ENCODE measurements around the gene CCDC142. TPM values are rescaled to one million over a fixed set of nuclear protein-coding genes. Genes with fewer than 3 reads are reported as not detected.
A peak's percentile ranks its signal among the peaks of the same experiment; 100 is the strongest.

Gene CCDC142
- total and polyA plus RNA-seq, 4 donors = 5.1 to 28.3 (median 10.8) TPM

DNA sequence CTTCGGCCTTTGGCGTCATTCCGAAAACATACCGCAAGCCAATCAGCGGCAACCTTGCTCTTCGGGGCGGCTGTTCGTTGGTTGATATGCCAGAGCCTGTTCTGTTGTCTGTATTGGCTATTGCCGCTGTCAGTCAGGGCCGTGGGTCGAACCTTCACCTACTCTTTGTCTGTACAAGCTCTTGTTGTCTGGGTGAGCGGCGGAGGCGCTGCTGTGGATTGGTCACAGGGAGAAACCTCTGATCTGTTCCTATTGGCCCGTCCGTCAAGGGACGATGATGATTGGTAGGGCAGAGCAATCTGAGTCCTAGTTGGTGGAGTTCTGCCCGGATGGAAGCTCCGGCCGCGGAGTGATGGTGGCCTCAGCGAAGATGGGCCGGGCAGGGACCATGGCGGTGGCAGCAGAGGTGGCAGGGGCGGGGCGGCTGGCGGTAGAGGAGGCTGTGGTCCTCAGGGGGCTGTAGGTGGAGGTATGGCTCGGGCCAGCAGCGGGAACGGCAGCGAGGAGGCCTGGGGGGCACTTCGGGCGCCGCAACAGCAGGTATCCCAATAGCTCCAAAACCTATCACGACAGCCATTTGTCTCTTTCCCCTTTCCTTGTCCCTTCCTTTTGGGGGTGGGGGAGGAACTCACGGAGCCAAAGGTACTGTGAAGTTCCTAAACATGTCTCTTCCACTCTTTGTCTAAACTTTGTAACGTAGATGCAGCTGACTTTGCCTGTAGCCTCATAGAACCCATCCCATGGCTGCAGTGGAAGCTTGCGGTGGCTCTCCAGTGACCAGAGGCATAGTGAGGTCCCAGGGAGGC is 24.5 kb downstream of the CCDC142 start, which contains the start of gene WBP1:
Gene WBP1, plus strand, starts transcription at position 307 of the 806 bp plus-strand sequence. Its CDS starts 165 bp downstream, at position 472.
- peak within 1 kb of the TSS; percentile 76 to 90 for H3K9ac ChIP-seq (ENCODE audit: low read depth in 1 of 2, low read length in 2 of 2)
- H3K4me1 ChIP-seq (ENCODE audit: control insufficient read depth in 4 of 4, insufficient read depth in 4 of 4, low read length in 3 of 4) = peaks cover 5 to 40% (median 34%) of the 10 kb centered on the region in 4 donors
- no peaks in the 10 kb centered on the region for H3K9me3 ChIP-seq (ENCODE audit: control insufficient read depth in 4 of 4, low read length in 3 of 4)
- under 1% methylated on average over 38 of the region's 38 CpGs for WGBS
- peaks cover 3 to 19% (median 8%) of the 10 kb centered on the region in 4 donors for H3K36me3 ChIP-seq (ENCODE audit: control insufficient read depth in 4 of 4, insufficient read depth in 3 of 4, low read depth in 1 of 4, low read length in 3 of 4)
- H3K27me3 ChIP-seq (ENCODE audit: control insufficient read depth in 4 of 4, insufficient read depth in 4 of 4, low read length in 3 of 4) = no peaks in the 10 kb centered on the region
- TF ChIP-seq RAD21 (IDR thresholded peaks at IDR 0.05) (peak in 1 of 2 donors; percentile 22), SP1 (IDR thresholded peaks at IDR 0.05) (peak; percentile 100), ATF3 (IDR thresholded peaks at IDR 0.05) (no peak), FOXA1 (IDR thresholded peaks at IDR 0.05) (no peak), HNF4A (conservative IDR thresholded peaks at IDR 0.05) (peak in 1 of 2 donors; percentile 23), YY1 (IDR thresholded peaks at IDR 0.05) (peak; percentile 96), ZBTB33 (IDR thresholded peaks at IDR 0.05) (peak; percentile 27), TAF1 (conservative IDR thresholded peaks at IDR 0.05) (peak; percentile 68), FOXA2 (IDR thresholded peaks at IDR 0.05) (peak; percentile 59), GABPA (IDR thresholded peaks at IDR 0.05 in 1 of 2, conservative IDR thresholded peaks at IDR 0.05 in 1 of 2) (peak; percentile 45 to 86), RXRA (IDR thresholded peaks at IDR 0.05) (peak; percentile 87 to 91), HNF4G (IDR thresholded peaks at IDR 0.05) (no peak), NR2F2 (IDR thresholded peaks at IDR 0.05) (no peak), JUND (IDR thresholded peaks at IDR 0.05) (no peak), EGR1 (IDR thresholded peaks at IDR 0.05; ENCODE audit: low read depth in 2 of 2) (no peak)
- TF ChIP-seq, protein P1, sequence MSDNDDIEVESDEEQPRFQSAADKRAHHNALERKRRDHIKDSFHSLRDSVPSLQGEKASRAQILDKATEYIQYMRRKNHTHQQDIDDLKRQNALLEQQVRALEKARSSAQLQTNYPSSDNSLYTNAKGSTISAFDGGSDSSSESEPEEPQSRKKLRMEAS (IDR thresholded peaks at IDR 0.05) = peak; percentile 38
- TF ChIP-seq, protein P2, sequence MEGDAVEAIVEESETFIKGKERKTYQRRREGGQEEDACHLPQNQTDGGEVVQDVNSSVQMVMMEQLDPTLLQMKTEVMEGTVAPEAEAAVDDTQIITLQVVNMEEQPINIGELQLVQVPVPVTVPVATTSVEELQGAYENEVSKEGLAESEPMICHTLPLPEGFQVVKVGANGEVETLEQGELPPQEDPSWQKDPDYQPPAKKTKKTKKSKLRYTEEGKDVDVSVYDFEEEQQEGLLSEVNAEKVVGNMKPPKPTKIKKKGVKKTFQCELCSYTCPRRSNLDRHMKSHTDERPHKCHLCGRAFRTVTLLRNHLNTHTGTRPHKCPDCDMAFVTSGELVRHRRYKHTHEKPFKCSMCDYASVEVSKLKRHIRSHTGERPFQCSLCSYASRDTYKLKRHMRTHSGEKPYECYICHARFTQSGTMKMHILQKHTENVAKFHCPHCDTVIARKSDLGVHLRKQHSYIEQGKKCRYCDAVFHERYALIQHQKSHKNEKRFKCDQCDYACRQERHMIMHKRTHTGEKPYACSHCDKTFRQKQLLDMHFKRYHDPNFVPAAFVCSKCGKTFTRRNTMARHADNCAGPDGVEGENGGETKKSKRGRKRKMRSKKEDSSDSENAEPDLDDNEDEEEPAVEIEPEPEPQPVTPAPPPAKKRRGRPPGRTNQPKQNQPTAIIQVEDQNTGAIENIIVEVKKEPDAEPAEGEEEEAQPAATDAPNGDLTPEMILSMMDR (IDR thresholded peaks at IDR 0.05; ENCODE audit: low read depth, low read length, missing input control) = no peak
- TF ChIP-seq, protein P3, sequence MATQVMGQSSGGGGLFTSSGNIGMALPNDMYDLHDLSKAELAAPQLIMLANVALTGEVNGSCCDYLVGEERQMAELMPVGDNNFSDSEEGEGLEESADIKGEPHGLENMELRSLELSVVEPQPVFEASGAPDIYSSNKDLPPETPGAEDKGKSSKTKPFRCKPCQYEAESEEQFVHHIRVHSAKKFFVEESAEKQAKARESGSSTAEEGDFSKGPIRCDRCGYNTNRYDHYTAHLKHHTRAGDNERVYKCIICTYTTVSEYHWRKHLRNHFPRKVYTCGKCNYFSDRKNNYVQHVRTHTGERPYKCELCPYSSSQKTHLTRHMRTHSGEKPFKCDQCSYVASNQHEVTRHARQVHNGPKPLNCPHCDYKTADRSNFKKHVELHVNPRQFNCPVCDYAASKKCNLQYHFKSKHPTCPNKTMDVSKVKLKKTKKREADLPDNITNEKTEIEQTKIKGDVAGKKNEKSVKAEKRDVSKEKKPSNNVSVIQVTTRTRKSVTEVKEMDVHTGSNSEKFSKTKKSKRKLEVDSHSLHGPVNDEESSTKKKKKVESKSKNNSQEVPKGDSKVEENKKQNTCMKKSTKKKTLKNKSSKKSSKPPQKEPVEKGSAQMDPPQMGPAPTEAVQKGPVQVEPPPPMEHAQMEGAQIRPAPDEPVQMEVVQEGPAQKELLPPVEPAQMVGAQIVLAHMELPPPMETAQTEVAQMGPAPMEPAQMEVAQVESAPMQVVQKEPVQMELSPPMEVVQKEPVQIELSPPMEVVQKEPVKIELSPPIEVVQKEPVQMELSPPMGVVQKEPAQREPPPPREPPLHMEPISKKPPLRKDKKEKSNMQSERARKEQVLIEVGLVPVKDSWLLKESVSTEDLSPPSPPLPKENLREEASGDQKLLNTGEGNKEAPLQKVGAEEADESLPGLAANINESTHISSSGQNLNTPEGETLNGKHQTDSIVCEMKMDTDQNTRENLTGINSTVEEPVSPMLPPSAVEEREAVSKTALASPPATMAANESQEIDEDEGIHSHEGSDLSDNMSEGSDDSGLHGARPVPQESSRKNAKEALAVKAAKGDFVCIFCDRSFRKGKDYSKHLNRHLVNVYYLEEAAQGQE (IDR thresholded peaks at IDR 0.05) = peak; percentile 55
- DNase-seq (ENCODE audit: low spot score) = peak; percentile 98
- peak within 1 kb of the TSS; percentile 65 to 85 (median 76) for H3K4me3 ChIP-seq (ENCODE audit: low read depth in 1 of 3, low read length in 3 of 3)
- peak within 1 kb of the TSS; percentile 97 to 99 for H3K27ac ChIP-seq (ENCODE audit: low read depth in 1 of 2, low read length in 2 of 2)

Measured in liver (tissue), 9 donors.